ENCODE measurements around the gene CACNA1E. TPM values are rescaled to one million over a fixed set of nuclear protein-coding genes. Genes with fewer than 3 reads are reported as not detected.

The CACNA1E gene
- total RNA-seq, 1 experiment from 2014 or later, result 0.46 TPM

GRCh38 chr1:181645171-181645570 lies 161.9 kb downstream of the CACNA1E start:
- no peak overlapping the region for H2BK15ac ChIP-seq (ENCODE audit: low read depth, low read length)
- Mint-ChIP-seq H3K4me3 (no peak overlapping the region), H3K36me3 (ENCODE audit: insufficient read depth in 1 of 3, low read depth in 3 of 3) (no peaks in the 10 kb centered on the region), H3K27me3 (ENCODE audit: low read depth) (peaks cover 7% of the 10 kb centered on the region), H3K4me1 (peaks cover 7 to 11% of the 10 kb centered on the region in 2 experiments; a peak in 3 of 4 replicates), H3K9me3 (no peaks in the 10 kb centered on the region), H3K27ac (no peak overlapping the region)
- H3K18ac ChIP-seq (ENCODE audit: insufficient read length, low read depth, low read length), result no peak overlapping the region
- no CpG with 5 or more reads among the region's 5 CpGs for WGBS (ENCODE audit: extremely low coverage, insufficient read length, low lambda C conversion rate)
- no peak overlapping the region for H3K4ac ChIP-seq (ENCODE audit: low read depth, low read length)
- no peak overlapping the region for H2BK12ac ChIP-seq (ENCODE audit: insufficient read length, low read depth, low read length)
- no peak overlapping the region for H3K56ac ChIP-seq (ENCODE audit: insufficient read length, low read depth, low read length)
- H3K9ac ChIP-seq (ENCODE audit: extremely low read depth, insufficient read length, low read length), result no peak overlapping the region
- H3K23ac ChIP-seq (ENCODE audit: insufficient read length, low read depth, low read length), result no peak overlapping the region
- no peaks in the 10 kb centered on the region for H4K20me1 ChIP-seq (ENCODE audit: control insufficient read depth, insufficient read depth, insufficient read length)
- H2AK5ac ChIP-seq (ENCODE audit: insufficient read length, low read length), result no peak overlapping the region
- H3K79me1 ChIP-seq (ENCODE audit: insufficient read depth, low read depth, low read length, poor library complexity, severe bottlenecking), result no peaks in the 10 kb centered on the region
- no peak overlapping the region for H2BK120ac ChIP-seq (ENCODE audit: low read depth, low read length, poor library complexity, severe bottlenecking)
- DNase-seq, result no peak
- H3K27ac ChIP-seq (ENCODE audit: insufficient read length, low read depth, low read length), result no peak overlapping the region
- no peak overlapping the region for H4K91ac ChIP-seq (ENCODE audit: insufficient read length, low read depth, low read length)
- H3K4me1 ChIP-seq (ENCODE audit: insufficient read depth, low read length), result no peaks in the 10 kb centered on the region
- H3K9me3 ChIP-seq (ENCODE audit: control insufficient read depth, low read depth, low read length), result no peaks in the 10 kb centered on the region
- no peak overlapping the region for H4K8ac ChIP-seq (replicated peaks; ENCODE audit: insufficient read length, low read depth, low read length)
- no peak overlapping the region for H3T11ph ChIP-seq (ENCODE audit: low read length)
- no peak overlapping the region; the same call in 1 of the 2 replicates for H3K14ac ChIP-seq (ENCODE audit: insufficient read depth, low read length)
- TF ChIP-seq CTCF (conservative IDR thresholded peaks at IDR 0.05), result no peak
- no peak overlapping the region for H4K5ac ChIP-seq (ENCODE audit: insufficient read length, low read depth, low read length)
- H3K23me2 ChIP-seq (ENCODE audit: insufficient read length, low read depth, low read length, poor library complexity, severe bottlenecking), result no peaks in the 10 kb centered on the region
- H2AFZ ChIP-seq (ENCODE audit: low read length), result no peak overlapping the region
- no peak overlapping the region for H3K4me2 ChIP-seq (ENCODE audit: insufficient read depth, insufficient read length, low read length)
- H3K27me3 ChIP-seq (ENCODE audit: insufficient read depth, low read length), result no peaks in the 10 kb centered on the region; the same call in 1 of the 2 replicates
- no peak overlapping the region for H2BK20ac ChIP-seq (ENCODE audit: low read depth, low read length, poor library complexity, severe bottlenecking)
- no peak overlapping the region for H2BK5ac ChIP-seq (ENCODE audit: insufficient read length, low read length)
- H3K79me2 ChIP-seq (ENCODE audit: insufficient read depth, low read length), result no peaks in the 10 kb centered on the region
